ENCODE results near the gene USP15.

Gene USP15

GRCh38 chr12:62285284-62285683 lies 25.1 kb downstream of the USP15 start:
- no peak for DNase-seq

GRCh38 chr12:62288328-62288727 lies 28.1 kb downstream of the USP15 start:
- DNase-seq, result no peak

- no peak for DNase-seq
Measured at GRCh38 chr12:62290846-62291245, 30.6 kb downstream of the USP15 start.

GRCh38 chr12:62291864-62292760 lies 31.9 kb downstream of the USP15 start:
- DNase-seq, result no peak

- DNase-seq, result no peak
Measured at GRCh38 chr12:62292761-62293344, 32.6 kb downstream of the USP15 start.

- DNase-seq, result no peak
Measured at GRCh38 chr12:62294378-62294777, 34.2 kb downstream of the USP15 start.

GRCh38 chr12:62296001-62296400 lies 35.8 kb downstream of the USP15 start:
- DNase-seq, result no peak

GRCh38 chr12:62297321-62297720 lies 37.1 kb downstream of the USP15 start:
- no peak for DNase-seq

GRCh38 chr12:62299617-62300016 lies 39.4 kb downstream of the USP15 start:
- no peak for DNase-seq

GRCh38 chr12:62301080-62301798 lies 41.0 kb downstream of the USP15 start:
- DNase-seq, result no peak

GRCh38 chr12:62301799-62302133 lies 41.6 kb downstream of the USP15 start:
- DNase-seq, result no peak

GRCh38 chr12:62304560-62304959 lies 44.4 kb downstream of the USP15 start:
- no peak for DNase-seq

GRCh38 chr12:62305778-62306177 lies 45.6 kb downstream of the USP15 start:
- no peak for DNase-seq

- no peak for DNase-seq
Measured at GRCh38 chr12:62306569-62307530, 46.6 kb downstream of the USP15 start.

- DNase-seq, result no peak
Measured at GRCh38 chr12:62308201-62308600, 48.0 kb downstream of the USP15 start.

- no peak for DNase-seq
Measured at GRCh38 chr12:62313727-62314380, 53.6 kb downstream of the USP15 start.

GRCh38 chr12:62317017-62317416 lies 56.8 kb downstream of the USP15 start:
- no peak for DNase-seq

GRCh38 chr12:62319058-62319457 lies 58.9 kb downstream of the USP15 start:
- DNase-seq, result no peak

- DNase-seq, result no peak
Measured at GRCh38 chr12:62320054-62320453, 59.9 kb downstream of the USP15 start.

GRCh38 chr12:62323386-62323785 lies 63.2 kb downstream of the USP15 start:
- DNase-seq, result no peak

- DNase-seq, result no peak
Measured at GRCh38 chr12:62328296-62328921, 68.2 kb downstream of the USP15 start.

- no peak for DNase-seq
Measured at GRCh38 chr12:62331306-62331705, 71.1 kb downstream of the USP15 start.

All from NCI-H1105 treated with DMSO at 0.1 percent for 48 hours (cell line).